Measurements from ENCODE around the gene CKAP4. TPM values are rescaled to one million over a fixed set of nuclear protein-coding genes. Genes with fewer than 3 reads are reported as not detected.

CKAP4 gene
- total and polyA plus RNA-seq, 2 donors, result 40.8 to 93.3 TPM

DNA sequence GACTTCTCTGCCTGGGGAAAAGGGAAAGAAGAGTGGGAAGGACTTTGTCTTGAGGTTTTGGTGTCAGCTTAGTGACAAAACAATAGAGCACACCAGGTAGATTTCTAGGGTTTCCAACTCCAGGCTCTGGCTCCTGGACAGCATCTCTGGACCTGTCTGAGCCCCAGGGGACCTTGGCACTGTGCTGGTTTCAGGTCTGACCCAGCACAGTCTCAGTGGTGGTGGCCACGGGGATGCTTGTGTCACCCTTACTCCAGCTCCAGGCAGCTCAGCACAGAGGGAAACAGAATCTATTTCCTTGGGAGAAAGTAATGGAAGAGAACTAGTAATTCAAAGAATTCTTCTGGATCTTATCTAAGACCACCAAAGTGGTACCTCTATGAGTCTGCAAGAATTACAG lies 11.1 kb upstream of the CKAP4 start:
- Histone ChIP-seq H3K4me3 (ENCODE audit: low read depth, low read length) (no peak overlapping the region), H3K4me1 (ENCODE audit: insufficient read depth) (no peaks in the 10 kb centered on the region), H3K36me3 (ENCODE audit: insufficient read depth) (no peaks in the 10 kb centered on the region), H3K27ac (ENCODE audit: low read depth) (no peak overlapping the region)
- WGBS, result 86% methylated on average over 1 of the region's 1 CpG
- DNase-seq (ENCODE audit: extremely low spot score), result no peak

- Histone ChIP-seq H3K4me1 (ENCODE audit: insufficient read depth) (no peaks in the 10 kb centered on the region), H3K27ac (ENCODE audit: low read depth) (no peak overlapping the region), H3K36me3 (ENCODE audit: insufficient read depth) (no peaks in the 10 kb centered on the region), H3K4me3 (ENCODE audit: low read depth, low read length) (no peak overlapping the region)
- WGBS, result 80% methylated on average over 4 of the region's 4 CpGs
- no peak for DNase-seq (ENCODE audit: extremely low spot score)
Measured at GRCh38 chr12:106258226-106258625, 10.4 kb upstream of the CKAP4 start.

DNA sequence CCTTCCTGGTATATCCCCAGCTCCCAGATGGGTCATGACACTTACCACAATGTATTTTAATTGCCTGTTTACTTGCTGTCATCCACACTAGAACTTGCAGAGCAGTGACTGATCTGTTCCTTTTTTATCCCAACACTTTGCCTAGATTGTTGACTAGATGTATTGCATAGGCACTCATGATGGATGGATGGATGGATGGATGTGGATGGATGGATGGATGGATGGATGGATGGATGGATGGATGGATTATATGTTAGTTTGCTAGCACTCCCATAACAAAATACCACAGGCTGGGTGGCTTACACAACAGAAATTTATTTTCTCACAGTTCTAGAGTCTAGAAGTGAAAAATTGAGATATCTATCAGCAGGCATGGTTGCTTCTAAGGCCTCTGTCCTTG lies 8.7 kb upstream of the CKAP4 start:
- no peak for DNase-seq (ENCODE audit: extremely low spot score)
- H3K4me3 ChIP-seq (ENCODE audit: low read depth, low read length), result no peak overlapping the region
- no peaks in the 10 kb centered on the region for H3K36me3 ChIP-seq (ENCODE audit: insufficient read depth)
- H3K27ac ChIP-seq (ENCODE audit: low read depth), result no peak overlapping the region
- no peaks in the 10 kb centered on the region for H3K4me1 ChIP-seq (ENCODE audit: insufficient read depth)

DNA sequence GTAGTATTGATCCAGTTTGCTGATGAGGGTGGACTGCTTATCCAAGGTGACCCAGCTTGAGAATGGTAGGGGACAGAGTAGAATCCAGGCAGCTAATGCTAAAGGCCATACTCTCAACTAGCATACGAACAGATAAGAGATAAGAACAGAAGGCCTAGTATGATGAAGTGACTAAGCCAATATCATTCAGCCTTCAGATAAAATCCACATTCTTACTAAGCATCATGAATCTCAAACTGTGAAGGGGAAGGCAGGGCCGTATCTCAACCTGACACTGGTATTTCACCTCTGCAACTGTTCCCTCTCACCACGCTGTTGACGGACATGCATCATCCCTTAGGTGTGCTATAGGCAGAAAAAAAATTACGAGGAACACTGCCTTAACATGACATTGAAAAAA lies 8.1 kb upstream of the CKAP4 start:
- H3K4me3 ChIP-seq (ENCODE audit: low read depth, low read length), result no peak overlapping the region
- DNase-seq (ENCODE audit: extremely low spot score), result no peak
- no peak overlapping the region for H3K27ac ChIP-seq (ENCODE audit: low read depth)
- H3K4me1 ChIP-seq (ENCODE audit: insufficient read depth), result no peaks in the 10 kb centered on the region
- H3K36me3 ChIP-seq (ENCODE audit: insufficient read depth), result no peaks in the 10 kb centered on the region
- WGBS, result 70% methylated on average over 5 of the region's 5 CpGs

GRCh38 chr12:106255493-106255892 lies 7.7 kb upstream of the CKAP4 start:
- no peaks in the 10 kb centered on the region for H3K36me3 ChIP-seq (ENCODE audit: insufficient read depth)
- H3K4me3 ChIP-seq (ENCODE audit: low read depth, low read length), result no peak overlapping the region
- no peaks in the 10 kb centered on the region for H3K4me1 ChIP-seq (ENCODE audit: insufficient read depth)
- WGBS, result 93% methylated on average over 3 of the region's 3 CpGs
- H3K27ac ChIP-seq (ENCODE audit: low read depth), result no peak overlapping the region
- DNase-seq (ENCODE audit: extremely low spot score), result no peak

DNA sequence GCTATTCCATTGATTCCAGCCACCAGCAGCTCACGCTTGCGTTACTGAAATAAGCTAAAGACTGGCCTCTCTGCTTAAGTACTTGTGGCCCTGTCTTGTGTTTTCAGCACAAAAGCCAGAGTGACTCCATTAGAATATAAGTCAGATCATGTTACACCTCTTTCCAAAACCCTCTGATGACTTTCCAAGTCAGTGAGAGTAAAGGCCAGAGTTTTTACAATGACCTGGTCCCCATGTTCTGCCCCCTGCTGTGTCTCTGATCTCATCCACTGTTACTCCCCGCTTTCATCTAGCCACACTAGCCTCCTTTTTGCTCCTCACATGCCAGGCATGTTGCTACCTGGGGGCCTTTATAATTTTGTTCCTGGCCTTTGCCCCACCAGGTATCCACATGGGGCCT lies 6.9 kb upstream of the CKAP4 start:
- Histone ChIP-seq H3K4me1 (ENCODE audit: insufficient read depth) (no peaks in the 10 kb centered on the region), H3K4me3 (ENCODE audit: low read depth, low read length) (no peak overlapping the region), H3K27ac (ENCODE audit: low read depth) (no peak overlapping the region), H3K36me3 (ENCODE audit: insufficient read depth) (no peaks in the 10 kb centered on the region)
- 79% methylated on average over 3 of the region's 3 CpGs for whole genome bisulfite sequencing
- DNase-seq (ENCODE audit: extremely low spot score), result no peak

DNA sequence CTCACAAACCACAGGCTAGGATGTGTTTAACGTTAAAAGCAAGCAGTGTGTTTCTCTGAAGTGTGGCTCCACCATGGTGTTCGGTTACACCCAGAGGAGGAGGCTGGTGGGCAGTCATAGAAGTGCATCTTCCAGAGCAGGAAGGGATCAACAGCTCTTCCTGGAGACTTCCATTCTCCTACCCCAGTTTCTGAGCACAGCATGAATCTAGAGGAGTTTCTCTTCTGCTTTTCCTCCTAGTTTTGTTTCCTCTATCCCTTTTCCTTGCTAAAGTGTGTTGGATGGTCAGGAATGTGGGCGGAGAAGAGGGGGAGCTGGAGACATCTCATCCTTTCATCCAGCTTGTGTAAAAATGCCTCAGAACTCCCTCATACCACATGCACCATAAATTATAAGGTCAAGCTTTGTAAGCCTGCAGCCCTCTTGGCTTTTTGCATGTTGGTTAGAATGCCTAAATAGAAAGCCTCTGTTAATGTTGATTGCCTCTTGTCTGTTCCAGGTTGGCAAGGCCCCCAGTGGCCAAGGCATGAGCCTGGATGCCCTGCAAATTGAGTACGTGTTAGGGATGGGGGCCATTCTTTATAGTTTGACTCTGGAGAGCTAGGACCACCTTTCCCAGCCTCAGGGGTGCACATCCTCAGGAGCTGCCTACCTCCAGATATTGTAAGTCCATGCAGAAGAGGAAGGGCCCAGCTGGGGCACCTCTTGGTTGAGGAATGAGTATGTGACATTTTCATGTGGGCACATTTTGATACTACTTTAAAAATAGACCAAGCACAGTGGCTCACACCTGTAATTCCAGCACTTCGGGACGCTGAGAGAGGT lies 4.0 kb upstream of the CKAP4 start:
- no peak for DNase-seq (ENCODE audit: extremely low spot score)

DNA sequence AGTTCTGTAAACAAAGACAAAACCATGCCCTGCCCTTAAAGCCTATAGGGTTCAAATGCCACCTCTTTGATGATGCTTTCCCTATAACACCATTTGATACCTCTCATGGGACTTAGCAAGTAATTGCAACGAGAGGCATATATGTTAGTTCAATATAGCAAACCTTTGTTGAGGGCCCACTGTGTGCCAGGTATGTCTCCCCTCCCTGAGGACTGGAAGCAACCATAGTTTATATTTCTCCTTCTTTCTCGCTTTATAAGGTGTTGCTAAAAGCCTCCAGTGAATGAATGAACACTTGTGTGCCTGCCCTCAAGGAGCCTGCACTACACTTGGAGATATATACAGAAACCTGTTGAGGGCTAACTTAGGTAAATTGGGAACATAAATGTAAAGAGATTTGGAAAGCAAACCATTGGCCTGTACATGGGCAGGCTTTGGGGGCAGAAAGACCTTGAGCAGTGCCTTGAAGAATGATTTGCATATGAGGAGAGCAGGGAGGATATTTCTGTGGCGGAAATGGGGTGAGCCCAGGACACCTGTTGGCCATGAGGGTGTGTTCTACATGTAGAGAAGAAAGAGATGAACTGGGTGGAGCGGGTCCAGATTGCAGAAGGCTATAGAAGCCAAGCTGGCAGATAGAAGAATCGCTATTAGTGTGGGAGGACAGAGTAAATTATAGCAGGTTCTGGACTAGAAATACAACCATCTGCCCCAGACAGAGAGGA lies 1.8 kb upstream of the CKAP4 start:
- H3K36me3 ChIP-seq (ENCODE audit: insufficient read depth), result no peaks in the 10 kb centered on the region
- H3K4me1 ChIP-seq (ENCODE audit: insufficient read depth), result peaks cover 7% of the 10 kb centered on the region
- WGBS, result 78% methylated on average over 5 of the region's 5 CpGs
- no peak for DNase-seq (ENCODE audit: extremely low spot score)
- H3K4me3 ChIP-seq (ENCODE audit: low read depth, low read length), result no peak overlapping the region
- H3K27ac ChIP-seq (ENCODE audit: low read depth), result no peak overlapping the region

More for the DNA sequence above, 4.0 kb upstream of the CKAP4 start:
- no peaks in the 10 kb centered on the region for H3K4me1 ChIP-seq (ENCODE audit: insufficient read depth)
- WGBS, result 62% methylated on average over 6 of the region's 6 CpGs
- no peaks in the 10 kb centered on the region for H3K36me3 ChIP-seq (ENCODE audit: insufficient read depth)
- H3K27ac ChIP-seq (ENCODE audit: low read depth), result no peak overlapping the region
- H3K4me3 ChIP-seq (ENCODE audit: low read depth, low read length), result no peak overlapping the region

- peaks cover 7% of the 10 kb centered on the region for H3K4me1 ChIP-seq (ENCODE audit: insufficient read depth)
- DNase-seq (ENCODE audit: extremely low spot score), result no peak
- peak overlapping the region; percentile 76 for H3K4me3 ChIP-seq (ENCODE audit: low read depth, low read length)
- no peaks in the 10 kb centered on the region for H3K36me3 ChIP-seq (ENCODE audit: insufficient read depth)
- peak overlapping the region; percentile 95 for H3K27ac ChIP-seq (ENCODE audit: low read depth)
- 17% methylated on average over 12 of the region's 12 CpGs for WGBS
Measured at GRCh38 chr12:106248846-106249371, 1.1 kb upstream of the CKAP4 start.

- WGBS, result 1% methylated on average over 36 of the region's 36 CpGs
- Histone ChIP-seq H3K4me1 (ENCODE audit: insufficient read depth) (peaks cover 7% of the 10 kb centered on the region), H3K27ac (ENCODE audit: low read depth) (peak overlapping the region; percentile 95), H3K36me3 (ENCODE audit: insufficient read depth) (no peaks in the 10 kb centered on the region), H3K4me3 (ENCODE audit: low read depth, low read length) (peak overlapping the region; percentile 76)
- DNase-seq (ENCODE audit: extremely low spot score), result no peak
Measured at GRCh38 chr12:106248312-106248845, 559 bp upstream of the CKAP4 start.

- DNase-seq (ENCODE audit: extremely low spot score), result no peak
- Histone ChIP-seq H3K36me3 (ENCODE audit: insufficient read depth) (no peaks in the 10 kb centered on the region), H3K4me3 (ENCODE audit: low read depth, low read length) (peak overlapping the region; percentile 76), H3K4me1 (ENCODE audit: insufficient read depth) (peaks cover 7% of the 10 kb centered on the region), H3K27ac (ENCODE audit: low read depth) (peak overlapping the region; percentile 95)
- under 1% methylated on average over 71 of the region's 71 CpGs for WGBS
Measured at GRCh38 chr12:106246891-106247673, 738 bp downstream of the CKAP4 start.

- H3K4me1 ChIP-seq (ENCODE audit: insufficient read depth), result peaks cover 7% of the 10 kb centered on the region
Measured at GRCh38 chr12:106245767-106246166, 2.1 kb downstream of the CKAP4 start.

GRCh38 chr12:106243620-106244019 lies 4.2 kb downstream of the CKAP4 start:
- no peak for DNase-seq (ENCODE audit: extremely low spot score)
- Histone ChIP-seq H3K4me3 (ENCODE audit: low read depth, low read length) (no peak overlapping the region), H3K4me1 (ENCODE audit: insufficient read depth) (peaks cover 7% of the 10 kb centered on the region), H3K27ac (ENCODE audit: low read depth) (no peak overlapping the region), H3K36me3 (ENCODE audit: insufficient read depth) (no peaks in the 10 kb centered on the region)

More at GRCh38 chr12:106245767-106246166, 2.1 kb downstream of the CKAP4 start:
- DNase-seq (ENCODE audit: extremely low spot score), result no peak
- H3K27ac ChIP-seq (ENCODE audit: low read depth), result no peak overlapping the region
- no peaks in the 10 kb centered on the region for H3K36me3 ChIP-seq (ENCODE audit: insufficient read depth)
- 35% methylated on average over 12 of the region's 12 CpGs for WGBS
- H3K4me3 ChIP-seq (ENCODE audit: low read depth, low read length), result no peak overlapping the region

All from urinary bladder (tissue), 4 donors.